Thoracic aorta (tissue), 2 donors: Measurements from ENCODE around the gene CATSPER3. TPM values are rescaled to one million over a fixed set of nuclear protein-coding genes. Genes with fewer than 3 reads are reported as not detected.

Experiments used
- ATAC-seq: fragments of 150-250 bp; one replicate; pipeline ENCODE4 v1.8.0; 2017; ENCODE audit warnings: low read depth; ENCODE audit not compliant: insufficient number of reproducible peaks, low FRiP score
- DNase-seq: peaks from one replicate; pipeline ENCODE4 v3.0.0-alpha.2; 2020; ENCODE audit warnings: low spot score
- H3K27ac ChIP-seq, 2 donors: fragments of 200-600 bp; sonication (generic); 1 replicate in 1 of 2; 2 replicates in 1 of 2; pipeline ENCODE4 v1.5.1; 2016; ENCODE audit warnings: mild to moderate bottlenecking in 2 of 2, moderate library complexity in 2 of 2
- H3K27me3 ChIP-seq: fragments of 200-600 bp; sonication (generic); replicated peaks from 2 replicates; pipeline ENCODE4 v1.6.0; 2016; ENCODE audit warnings: mild to moderate bottlenecking; ENCODE audit not compliant: insufficient read depth
- H3K36me3 ChIP-seq: fragments of 200-600 bp; sonication (generic); one replicate; pipeline ENCODE4 v1.5.1; 2016
- H3K4me1 ChIP-seq, 2 donors: fragments of 200-600 bp; sonication (generic); 1 replicate in 1 of 2; 2 replicates in 1 of 2; pipeline versions ENCODE4 v1.5.1 to v1.6.0; 2016; ENCODE audit warnings: low read depth in 2 of 2, mild to moderate bottlenecking in 1 of 2; ENCODE audit not compliant: control insufficient read depth in 1 of 2
- H3K4me3 ChIP-seq: fragments of 200-600 bp; sonication (generic); 2 replicates; pipeline ENCODE4 v1.5.1; 2016; ENCODE audit warnings: mild to moderate bottlenecking
- H3K9me3 ChIP-seq: fragments of 200-600 bp; sonication (generic); 2 replicates; pipeline ENCODE4 v1.5.1; 2016
- total RNA-seq, 2 donors: library from RNA; depleted of rRNA; stranded (reverse); fragments of >200 nt; gene quantifications; one replicate each; pipeline versions ENCODE4 v1.1.0 to v1.2.3, GENCODE V29; 2016
- TF ChIP-seq, protein P1 (sequence below): fragments of 200-600 bp; sonication (generic); IDR thresholded peaks from one replicate; pipeline ENCODE4 v1.5.1; 2019; ENCODE audit warnings: antibody characterized with exemption

Gene CATSPER3
- total RNA-seq, 2 donors from 2014 or later: not detected

DNA sequence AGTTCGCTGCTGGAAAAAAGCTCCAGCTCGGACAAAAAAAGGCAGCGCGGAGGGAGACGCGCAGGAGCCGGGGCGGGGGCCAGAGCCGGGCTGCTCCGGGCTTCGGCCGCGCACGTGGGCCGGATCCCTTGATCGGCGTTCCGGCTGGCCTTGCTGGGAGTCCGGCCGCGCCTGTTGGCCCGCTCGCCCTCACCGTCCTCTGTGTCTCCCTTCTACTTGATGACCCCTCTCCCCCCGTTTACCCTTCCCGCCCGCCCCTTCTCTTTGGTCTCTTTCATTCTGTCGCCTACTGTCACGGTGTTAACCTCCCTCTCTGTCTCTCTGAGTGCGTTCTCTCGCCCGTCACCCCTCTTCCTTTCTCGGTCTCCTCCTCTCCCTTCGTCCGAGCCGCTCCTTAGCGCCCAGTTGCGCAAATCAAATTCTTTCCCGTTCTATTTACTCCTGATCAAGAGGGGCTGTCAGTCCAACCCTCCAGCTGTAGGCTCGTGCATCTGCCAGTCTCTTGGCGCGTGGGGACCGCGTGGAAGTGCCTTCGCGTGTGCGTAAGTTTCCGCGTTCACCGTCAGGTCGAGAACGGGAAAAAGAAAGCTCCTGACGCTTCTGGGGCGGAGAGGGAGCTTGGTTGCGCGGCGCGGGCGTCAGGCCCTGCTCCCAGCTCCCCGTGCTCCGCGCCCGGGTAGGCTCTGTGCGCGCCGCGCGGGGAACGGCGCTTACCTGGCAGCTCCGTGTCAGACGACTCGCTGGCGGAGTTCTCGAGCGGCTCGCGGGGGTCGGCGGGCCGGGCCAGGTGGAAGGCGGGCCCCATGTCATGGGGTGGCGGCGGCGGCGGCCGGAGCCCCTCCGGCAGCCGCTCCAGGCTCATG, 65.5 kb downstream of the CATSPER3 start:
- no peaks in the 10 kb centered on the region for H3K36me3 ChIP-seq
- DNase-seq (no peak), ATAC-seq (no peak)
- peak overlapping the region; percentile 70 for H3K4me3 ChIP-seq
- no peak overlapping the region for H3K27ac ChIP-seq
- peaks cover 54% of the 10 kb centered on the region for H3K27me3 ChIP-seq
- no peaks in the 10 kb centered on the region for H3K9me3 ChIP-seq
- TF ChIP-seq, protein P1, sequence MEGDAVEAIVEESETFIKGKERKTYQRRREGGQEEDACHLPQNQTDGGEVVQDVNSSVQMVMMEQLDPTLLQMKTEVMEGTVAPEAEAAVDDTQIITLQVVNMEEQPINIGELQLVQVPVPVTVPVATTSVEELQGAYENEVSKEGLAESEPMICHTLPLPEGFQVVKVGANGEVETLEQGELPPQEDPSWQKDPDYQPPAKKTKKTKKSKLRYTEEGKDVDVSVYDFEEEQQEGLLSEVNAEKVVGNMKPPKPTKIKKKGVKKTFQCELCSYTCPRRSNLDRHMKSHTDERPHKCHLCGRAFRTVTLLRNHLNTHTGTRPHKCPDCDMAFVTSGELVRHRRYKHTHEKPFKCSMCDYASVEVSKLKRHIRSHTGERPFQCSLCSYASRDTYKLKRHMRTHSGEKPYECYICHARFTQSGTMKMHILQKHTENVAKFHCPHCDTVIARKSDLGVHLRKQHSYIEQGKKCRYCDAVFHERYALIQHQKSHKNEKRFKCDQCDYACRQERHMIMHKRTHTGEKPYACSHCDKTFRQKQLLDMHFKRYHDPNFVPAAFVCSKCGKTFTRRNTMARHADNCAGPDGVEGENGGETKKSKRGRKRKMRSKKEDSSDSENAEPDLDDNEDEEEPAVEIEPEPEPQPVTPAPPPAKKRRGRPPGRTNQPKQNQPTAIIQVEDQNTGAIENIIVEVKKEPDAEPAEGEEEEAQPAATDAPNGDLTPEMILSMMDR: no peak
- H3K4me1 ChIP-seq: peaks cover 11 to 45% of the 10 kb centered on the region in 2 donors

DNA sequence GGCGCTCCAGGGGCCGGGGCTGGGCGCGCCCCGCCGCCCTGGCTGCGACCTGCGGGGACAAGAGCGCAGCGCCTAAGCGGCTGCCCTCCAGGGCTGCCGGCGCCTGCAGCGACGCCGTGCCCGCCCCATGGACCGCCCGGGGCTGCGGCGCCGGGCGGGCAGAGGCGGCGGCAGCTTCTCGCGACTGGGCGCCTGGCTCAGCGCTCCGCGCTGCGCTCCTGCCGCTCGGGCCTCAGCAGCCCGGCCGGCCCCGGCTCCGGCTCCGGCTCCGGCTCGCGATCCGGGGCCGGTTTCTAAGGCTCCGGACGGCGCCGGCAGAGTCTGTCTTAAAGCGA, 66.2 kb downstream of the CATSPER3 start, which contains the start of gene PITX1:
PITX1 (minus strand) TSS at position 328 of the 335 bp plus-strand sequence. CDS start 347 bp downstream, outside the sequence.
- H3K36me3 ChIP-seq: no peaks in the 10 kb centered on the region
- peaks cover 58% of the 10 kb centered on the region for H3K27me3 ChIP-seq
- TF ChIP-seq, protein P1: no peak
- H3K4me1 ChIP-seq: peaks cover 11 to 44% of the 10 kb centered on the region in 2 donors
- H3K9me3 ChIP-seq: no peaks in the 10 kb centered on the region
- no peak for DNase-seq
- peak within 1 kb of the TSS in 1 of 2 donors; percentile 12 for H3K27ac ChIP-seq
- peak within 1 kb of the TSS; percentile 70 for H3K4me3 ChIP-seq
- ATAC-seq: no peak

DNA sequence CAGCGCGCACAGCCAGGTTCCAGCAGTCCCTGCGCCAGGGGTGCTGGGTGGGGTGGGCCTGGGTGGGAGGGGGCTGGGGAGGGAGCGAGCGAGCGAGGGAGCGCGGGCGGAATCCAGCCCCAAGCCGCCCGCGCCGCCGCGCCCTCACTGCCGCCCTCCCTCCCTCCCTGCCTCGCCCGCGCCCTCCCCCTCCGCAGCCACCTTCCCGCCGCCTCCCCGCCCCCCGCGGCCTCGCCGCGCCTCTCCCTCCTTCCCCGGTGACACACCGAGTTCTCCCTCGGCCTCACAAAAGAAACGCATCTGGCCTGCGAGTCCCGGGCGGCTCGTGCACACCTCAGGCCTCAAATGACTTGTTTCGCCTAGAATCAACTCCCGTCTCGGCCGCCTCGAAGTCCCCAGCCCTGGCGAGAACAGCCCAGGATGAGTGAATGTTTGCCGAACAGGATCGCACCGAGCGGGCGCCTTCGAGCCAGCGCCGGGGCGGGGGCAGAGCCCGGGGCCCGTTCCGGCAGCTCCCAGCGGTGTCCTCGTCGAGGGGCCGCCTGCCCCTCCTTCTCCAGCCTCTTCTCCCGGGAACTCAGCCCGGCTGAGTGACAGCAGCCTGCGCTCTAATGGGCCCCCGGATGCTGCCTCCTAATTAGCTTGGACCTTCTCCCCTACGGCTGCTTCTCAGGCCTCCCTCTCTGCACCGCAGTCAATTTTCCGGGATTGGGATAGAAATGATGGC, 66.7 kb downstream of the CATSPER3 start:
- Histone ChIP-seq H3K4me1 (peaks cover 15 to 46% of the 10 kb centered on the region in 2 donors), H3K36me3 (no peaks in the 10 kb centered on the region), H3K9me3 (no peaks in the 10 kb centered on the region), H3K4me3 (peak overlapping the region; percentile 70), H3K27ac (peak overlapping the region in 1 of 2 donors; percentile 12), H3K27me3 (peaks cover 58% of the 10 kb centered on the region)
- ATAC-seq: no peak
- TF ChIP-seq, protein P1: no peak
- DNase-seq: no peak

DNA sequence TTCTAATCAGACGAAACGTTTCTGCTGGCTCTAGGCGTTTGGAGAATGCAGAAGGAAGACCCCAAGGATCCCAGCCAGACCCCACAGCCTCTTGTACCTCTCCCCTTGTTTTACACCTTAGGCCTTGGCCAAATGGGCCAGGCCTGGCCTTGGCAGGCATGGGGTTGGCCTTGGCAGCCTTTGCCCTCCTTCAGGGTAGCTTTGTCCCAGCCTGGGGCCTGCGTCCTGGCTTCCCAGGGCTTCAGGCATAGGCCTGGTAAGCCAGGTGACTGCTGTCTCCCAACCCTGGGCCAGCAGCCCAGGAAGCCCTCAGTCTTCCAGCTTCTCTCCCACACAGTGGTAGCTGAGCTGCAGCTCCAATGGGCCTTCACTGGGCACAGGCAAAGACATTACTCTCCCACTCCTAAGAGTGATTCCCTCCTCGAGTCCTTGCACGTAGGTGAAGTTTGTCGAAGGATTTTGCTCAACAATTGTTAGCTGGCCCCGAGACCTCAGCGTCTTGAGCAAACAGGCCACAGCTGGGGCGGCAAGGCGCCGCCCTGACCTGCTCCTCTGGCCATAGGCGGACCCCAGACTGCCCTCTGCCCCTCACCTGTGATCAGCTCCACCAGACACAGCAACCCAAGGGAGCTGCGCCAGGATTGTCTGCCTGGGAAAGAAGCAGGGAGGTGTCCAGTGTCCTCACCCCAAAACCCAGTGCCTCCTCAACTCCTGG, 67.4 kb downstream of the CATSPER3 start:
- Histone ChIP-seq H3K4me1 (peaks cover 21 to 53% of the 10 kb centered on the region in 2 donors), H3K4me3 (no peak overlapping the region), H3K27ac (peak overlapping the region in 1 of 2 donors; percentile 12), H3K27me3 (peaks cover 58% of the 10 kb centered on the region), H3K9me3 (no peaks in the 10 kb centered on the region), H3K36me3 (no peaks in the 10 kb centered on the region)
- ATAC-seq (no peak), DNase-seq (no peak)
- TF ChIP-seq, protein P1: no peak

DNA sequence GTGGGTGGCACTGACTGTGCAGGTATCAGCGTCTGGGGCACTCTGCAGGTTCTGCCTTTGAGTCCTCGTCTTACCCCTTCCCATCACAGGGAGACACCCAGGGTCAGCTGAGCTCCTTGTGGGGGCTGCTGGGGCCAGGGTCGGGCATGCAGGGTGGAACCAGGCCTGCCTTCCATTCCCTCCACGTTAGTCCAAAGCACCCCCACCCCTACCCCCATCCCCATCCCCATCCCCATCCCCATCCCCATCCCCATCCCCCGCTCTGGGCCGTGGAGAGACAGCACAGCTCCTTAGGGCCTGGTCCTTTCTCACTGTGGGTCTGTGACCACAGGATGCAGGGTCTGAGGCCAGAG, 67.9 kb downstream of the CATSPER3 start:
- H3K9me3 ChIP-seq: no peaks in the 10 kb centered on the region
- ATAC-seq (no peak), DNase-seq (no peak)
- TF ChIP-seq, protein P1: no peak
- peaks cover 21 to 54% of the 10 kb centered on the region in 2 donors for H3K4me1 ChIP-seq
- H3K27ac ChIP-seq: no peak overlapping the region
- H3K36me3 ChIP-seq: no peaks in the 10 kb centered on the region
- peaks cover 60% of the 10 kb centered on the region for H3K27me3 ChIP-seq
- H3K4me3 ChIP-seq: no peak overlapping the region
